Cardiac muscle cell (in vitro differentiated cells and primary cell): ENCODE measurements around the gene CERS4. TPM values are rescaled to one million over a fixed set of nuclear protein-coding genes. Genes with fewer than 3 reads are reported as not detected.

Experiments used
- DNase-seq, 2 donors: peaks; one replicate each; pipeline versions ENCODE4 v3.0.0 to v3.0.0-alpha.2; 2010 to 2017; ENCODE audit warnings: low read depth in 1 of 2, low spot score in 1 of 2
- H3K27ac ChIP-seq: fragments of 200-600 bp; sonication (generic); 2 replicates; pipeline ENCODE4 v1.5.1; 2016
- H3K27me3 ChIP-seq: fragments of 200-600 bp; sonication (generic); 2 replicates; pipeline ENCODE4 v1.6.0; 2016; ENCODE audit warnings: control low read depth
- H3K36me3 ChIP-seq: fragments of 200-600 bp; sonication (generic); 2 replicates; pipeline ENCODE4 v1.5.1; 2016; ENCODE audit warnings: control low read depth
- H3K4me1 ChIP-seq: fragments of 200-600 bp; sonication (generic); 2 replicates; pipeline ENCODE4 v1.8.1; 2017; ENCODE audit warnings: low read depth, mild to moderate bottlenecking, mixed run types
- H3K4me3 ChIP-seq: fragments of 200-600 bp; sonication (generic); 2 replicates; pipeline ENCODE4 v1.5.1; 2016; ENCODE audit warnings: mild to moderate bottlenecking
- H3K9me3 ChIP-seq: fragments of 200-600 bp; sonication (generic); 2 replicates; pipeline ENCODE4 v1.5.1; 2017; ENCODE audit warnings: low read depth, mild to moderate bottlenecking, control low read depth
- polyA plus RNA-seq: library from polyadenylated mRNA; unstranded; fragments of >200 nt; fragmentation: Nextera tagmentation; extraction: Ambion mirVana; gene quantifications from 2 replicates; pipeline ENCODE4 v1.2.1, GENCODE V29; 2016
- total RNA-seq: library from RNA; depleted of rRNA; stranded (reverse); fragments of >200 nt; gene quantifications from 2 replicates; pipeline ENCODE4 v1.2.3, GENCODE V29; 2016
- TF ChIP-seq, protein P1 (sequence below): IDR thresholded peaks from 2 replicates; pipeline ENCODE4 v1.5.1; 2012; ENCODE audit warnings: low read depth, mild to moderate bottlenecking, low read length

CERS4 gene
- total and polyA plus RNA-seq, 2 experiments from 2014 or later = 56.7 to 82.7 TPM

DNA sequence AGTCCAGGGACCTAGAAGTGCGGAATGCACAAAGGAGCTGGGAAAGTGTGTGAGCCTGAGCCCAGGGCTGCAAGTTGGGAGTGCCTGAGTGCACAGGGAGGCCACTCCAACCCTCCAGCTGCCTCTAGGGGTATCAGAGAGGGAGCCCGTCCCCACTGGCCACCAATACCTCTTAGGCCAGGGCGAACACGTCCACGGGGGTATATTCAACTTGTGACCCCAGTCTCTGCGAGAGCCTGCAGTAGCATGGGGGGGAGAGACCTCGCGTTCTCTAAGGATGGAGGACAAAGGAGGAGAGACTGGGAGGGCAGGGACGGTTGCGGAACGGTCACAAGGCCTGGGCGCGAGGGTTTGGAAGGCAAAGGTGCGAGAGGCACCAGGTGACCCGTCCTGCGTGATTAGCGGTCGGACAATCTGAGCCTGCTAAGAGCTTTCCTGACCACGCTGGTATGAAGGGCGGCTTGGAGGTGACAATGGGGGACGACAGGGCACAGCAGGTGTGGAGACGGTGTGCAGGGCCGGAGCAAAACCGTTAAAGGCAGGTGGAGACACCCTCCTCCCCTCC, 98.3 kb downstream of the CERS4 start:
- TF ChIP-seq, protein P1, sequence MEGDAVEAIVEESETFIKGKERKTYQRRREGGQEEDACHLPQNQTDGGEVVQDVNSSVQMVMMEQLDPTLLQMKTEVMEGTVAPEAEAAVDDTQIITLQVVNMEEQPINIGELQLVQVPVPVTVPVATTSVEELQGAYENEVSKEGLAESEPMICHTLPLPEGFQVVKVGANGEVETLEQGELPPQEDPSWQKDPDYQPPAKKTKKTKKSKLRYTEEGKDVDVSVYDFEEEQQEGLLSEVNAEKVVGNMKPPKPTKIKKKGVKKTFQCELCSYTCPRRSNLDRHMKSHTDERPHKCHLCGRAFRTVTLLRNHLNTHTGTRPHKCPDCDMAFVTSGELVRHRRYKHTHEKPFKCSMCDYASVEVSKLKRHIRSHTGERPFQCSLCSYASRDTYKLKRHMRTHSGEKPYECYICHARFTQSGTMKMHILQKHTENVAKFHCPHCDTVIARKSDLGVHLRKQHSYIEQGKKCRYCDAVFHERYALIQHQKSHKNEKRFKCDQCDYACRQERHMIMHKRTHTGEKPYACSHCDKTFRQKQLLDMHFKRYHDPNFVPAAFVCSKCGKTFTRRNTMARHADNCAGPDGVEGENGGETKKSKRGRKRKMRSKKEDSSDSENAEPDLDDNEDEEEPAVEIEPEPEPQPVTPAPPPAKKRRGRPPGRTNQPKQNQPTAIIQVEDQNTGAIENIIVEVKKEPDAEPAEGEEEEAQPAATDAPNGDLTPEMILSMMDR = no peak
- H3K36me3 ChIP-seq = peaks cover 10% of the 10 kb centered on the region
- DNase-seq = no peak

DNA sequence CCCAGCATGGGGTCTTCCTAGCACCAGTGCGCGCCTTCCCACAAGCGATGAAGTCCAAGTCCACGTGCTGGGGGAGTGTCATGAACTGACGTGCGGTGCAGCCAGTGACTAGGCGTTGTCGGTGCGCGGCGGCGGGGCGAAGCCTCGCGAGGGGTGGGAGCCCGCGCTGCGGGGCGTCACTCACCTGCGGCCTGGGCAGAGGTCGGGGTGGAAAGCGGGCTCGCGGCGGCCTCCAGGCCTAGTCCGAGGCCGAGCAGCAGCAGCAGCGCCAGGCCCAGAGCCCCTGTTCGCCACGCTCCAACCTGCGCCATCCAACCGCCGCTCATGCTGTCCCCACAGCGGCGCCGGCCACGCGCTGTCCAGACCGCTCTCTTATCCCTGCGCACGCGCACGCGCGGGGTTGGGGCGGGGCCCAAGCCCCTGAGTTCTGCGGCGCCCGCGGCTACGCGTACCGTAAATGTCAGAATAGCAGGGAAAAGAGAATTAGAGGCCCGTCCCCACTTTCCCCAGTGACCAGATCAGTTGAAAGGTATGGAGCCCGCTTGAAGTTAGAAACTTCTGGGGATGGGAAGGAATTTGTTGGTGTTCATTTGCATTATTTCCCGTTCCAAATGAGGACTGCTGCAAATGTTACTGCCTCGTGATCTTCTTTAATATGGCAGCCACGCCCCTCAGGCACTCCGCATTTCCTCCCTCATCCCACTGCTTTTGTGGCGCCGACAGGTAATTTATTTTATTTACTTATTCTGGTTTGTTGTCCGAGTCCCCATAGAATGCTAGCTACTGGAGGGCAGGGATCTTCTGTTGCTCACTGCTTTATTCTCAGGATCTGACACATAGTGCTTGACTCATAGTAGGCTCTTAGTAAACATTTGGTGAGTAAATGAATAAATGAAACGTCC, 99.0 kb downstream of the CERS4 start, which contains the start of gene CD320:
TSS of gene CD320 (minus strand) at position 394 of the 902 bp plus-strand sequence. CDS start at position 326, 68 bp downstream.
- peak within 1 kb of the TSS; percentile 47 for H3K4me3 ChIP-seq
- no peaks in the 10 kb centered on the region for H3K9me3 ChIP-seq
- TF ChIP-seq, protein P1 = no peak
- H3K27ac ChIP-seq = peak within 1 kb of the TSS; percentile 89
- H3K4me1 ChIP-seq = peaks cover 13% of the 10 kb centered on the region
- H3K36me3 ChIP-seq = peaks cover 10% of the 10 kb centered on the region
- H3K27me3 ChIP-seq = no peaks in the 10 kb centered on the region
- peak; percentile 91 to 95 for DNase-seq

More for the DNA sequence above, 98.3 kb downstream of the CERS4 start:
- peak overlapping the region; percentile 47 for H3K4me3 ChIP-seq
- peaks cover 13% of the 10 kb centered on the region for H3K4me1 ChIP-seq
- H3K27ac ChIP-seq = peak overlapping the region; percentile 89
- H3K9me3 ChIP-seq = no peaks in the 10 kb centered on the region
- H3K27me3 ChIP-seq = no peaks in the 10 kb centered on the region

DNA sequence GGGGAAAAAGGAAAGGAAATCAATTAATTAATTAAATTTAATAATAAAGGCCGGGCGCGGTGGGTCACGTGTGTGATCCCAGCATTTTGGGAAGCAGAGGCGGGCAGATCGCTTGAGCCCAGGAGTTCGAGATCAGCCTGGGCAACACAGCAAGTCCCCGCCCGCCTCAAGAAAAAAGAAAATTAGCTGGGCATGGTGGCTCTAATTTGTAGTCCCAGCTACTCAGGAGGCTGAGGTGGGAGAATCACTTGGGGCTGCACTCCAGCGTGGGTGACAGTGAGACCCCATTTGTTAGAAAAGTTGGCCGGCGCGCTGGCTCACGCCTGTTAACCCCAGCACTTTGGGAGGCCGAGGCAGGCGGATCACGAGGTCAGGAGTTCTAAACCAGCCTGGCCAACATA, 99.7 kb downstream of the CERS4 start:
- Histone ChIP-seq H3K36me3 (peaks cover 10% of the 10 kb centered on the region), H3K27me3 (no peaks in the 10 kb centered on the region), H3K4me1 (peaks cover 13% of the 10 kb centered on the region), H3K27ac (peak overlapping the region; percentile 89), H3K9me3 (no peaks in the 10 kb centered on the region), H3K4me3 (peak overlapping the region; percentile 47)
- DNase-seq = no peak
- TF ChIP-seq, protein P1 = no peak

DNA sequence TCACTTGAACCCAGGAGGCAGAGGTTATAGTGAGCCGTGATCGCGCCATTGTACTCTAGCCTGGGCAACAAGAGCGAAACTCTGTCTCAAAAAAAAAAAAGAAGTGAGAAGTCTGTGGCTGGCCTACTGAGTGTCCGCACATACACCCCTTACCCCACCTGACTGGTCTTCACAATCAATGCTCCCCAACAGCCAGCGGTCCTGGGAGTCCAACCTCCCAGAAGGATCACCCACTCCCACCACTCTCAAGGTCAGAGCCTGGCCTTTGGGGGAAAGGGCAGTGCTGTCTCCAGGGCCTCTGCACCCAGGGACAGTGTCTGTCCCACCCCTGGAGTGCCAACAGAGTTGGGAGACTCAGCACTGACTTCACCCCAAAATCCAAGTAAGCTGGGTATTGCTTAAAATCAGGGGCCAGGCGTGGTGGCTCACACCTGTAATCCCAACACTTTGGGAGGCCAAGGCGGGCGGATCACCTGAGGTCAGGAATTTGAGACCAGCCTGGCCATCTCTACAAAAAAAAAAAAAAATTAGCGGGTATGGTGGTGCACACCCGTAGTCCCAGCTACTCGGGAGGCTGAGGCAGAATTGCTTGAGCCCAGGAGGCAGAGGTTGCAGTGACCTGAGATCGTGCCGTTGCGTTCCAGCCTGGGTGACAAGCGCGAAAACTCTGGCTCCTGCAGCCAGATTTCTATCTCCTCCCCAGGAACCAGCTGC, 101.3 kb downstream of the CERS4 start:
- Histone ChIP-seq H3K27ac (no peak overlapping the region), H3K4me3 (no peak overlapping the region), H3K9me3 (no peaks in the 10 kb centered on the region), H3K27me3 (no peaks in the 10 kb centered on the region), H3K36me3 (peaks cover 14% of the 10 kb centered on the region), H3K4me1 (peaks cover 13% of the 10 kb centered on the region)
- no peak for DNase-seq
- TF ChIP-seq, protein P1 = no peak

DNA sequence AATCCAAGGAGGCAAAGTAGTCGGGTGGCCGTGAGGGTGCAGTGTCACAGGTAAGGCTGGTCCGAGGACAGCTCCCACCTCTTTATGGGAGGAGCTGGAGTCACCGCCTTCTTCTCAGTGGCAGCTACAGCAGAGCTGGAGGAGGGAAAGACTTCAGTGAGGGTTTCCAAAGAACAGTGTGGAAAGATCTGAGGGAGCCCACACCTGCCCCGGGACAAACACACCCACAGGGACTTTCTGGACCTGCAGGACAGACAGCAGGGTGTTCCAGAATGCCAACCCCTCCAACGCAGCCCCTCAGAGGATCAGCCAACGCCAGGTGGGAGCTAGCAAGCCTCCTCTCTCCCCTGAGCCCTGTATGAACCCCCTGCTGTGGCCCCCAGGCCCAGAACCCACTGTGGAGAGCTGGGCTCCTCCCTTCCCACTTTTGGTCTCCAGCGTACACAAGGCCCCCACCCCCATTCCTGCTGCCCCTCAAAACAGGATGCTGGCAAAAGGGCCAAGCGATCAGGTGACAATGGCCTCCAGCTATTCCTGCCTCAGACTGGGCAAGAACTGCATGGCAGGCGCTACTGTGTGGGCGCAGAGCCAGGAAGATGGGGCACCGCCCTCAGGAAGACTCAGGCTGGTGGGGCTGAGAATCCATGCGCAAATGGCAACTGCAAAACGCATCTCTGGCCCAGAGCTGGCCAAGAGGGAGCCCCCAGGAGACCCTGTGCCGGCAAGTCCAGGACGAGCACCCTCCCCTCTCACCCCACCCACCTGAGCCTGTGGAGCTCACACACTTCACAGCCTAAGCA, 102.5 kb downstream of the CERS4 start:
- H3K4me3 ChIP-seq = no peak overlapping the region
- TF ChIP-seq, protein P1 = no peak
- peaks cover 13% of the 10 kb centered on the region for H3K4me1 ChIP-seq
- no peak for DNase-seq
- H3K27ac ChIP-seq = no peak overlapping the region
- H3K9me3 ChIP-seq = no peaks in the 10 kb centered on the region
- peaks cover 14% of the 10 kb centered on the region for H3K36me3 ChIP-seq
- H3K27me3 ChIP-seq = no peaks in the 10 kb centered on the region
